ENCODE data around the gene HOXB3. TPM values are rescaled to one million over a fixed set of nuclear protein-coding genes. Genes with fewer than 3 reads are reported as not detected.

Gene HOXB3
- total and polyA plus RNA-seq, 2 of the 13 experiments (the other 11 are each of a cell fraction or from before 2014, with no cell fraction given), result not detected

- in situ Hi-C loops (cut with HindIII; ENCODE audit: extremely low pct_ligation_motif_present, low pct_unique_long_range_greater_than_20kb) (no loop called here), intact Hi-C loops (cut with micrococcal nuclease; ENCODE audit: unreplicated experiment) (no loop called here)
- H3K27ac ChIP-seq (ENCODE audit: extremely low read length, insufficient read depth, low read length), result no peak overlapping the region
- peaks cover 23 to 98% of the 10 kb centered on the region in 2 experiments for H3K27me3 ChIP-seq (ENCODE audit: control insufficient read depth in 1 of 2, insufficient read depth in 2 of 2, low read length in 2 of 2)
- H4K20me1 ChIP-seq (ENCODE audit: insufficient read depth, low read length), result 0 out of 2 replicates have a peak, but pooled peaks cover 4% of the 10 kb centered on the region
- 2% methylated on average over 6 of the region's 6 CpGs for WGBS (ENCODE audit: low lambda C conversion rate)
- no peak for ATAC-seq
- no peak overlapping the region for H2AFZ ChIP-seq (ENCODE audit: low read length)
- H3K4me3 ChIP-seq (replicated peaks in 1 of 3; ENCODE audit: insufficient read depth in 1 of 3, low read depth in 2 of 3, low read length in 3 of 3), result no peak overlapping the region
- ChIA-PET CTCF (ENCODE audit: low intra/inter-chr PET ratio, low total read pairs) (no interaction called here), POLR2A (no interaction called here)
- no peak overlapping the region for H3K4me2 ChIP-seq (ENCODE audit: low read depth, low read length)
- no peaks in the 10 kb centered on the region for H3K36me3 ChIP-seq (replicated peaks in 1 of 2; ENCODE audit: control insufficient read depth in 1 of 2, insufficient read depth in 2 of 2, low read length in 2 of 2)
- DNase-seq (ENCODE audit: low spot score), result no peak
- no peaks in the 10 kb centered on the region for H3K79me2 ChIP-seq (ENCODE audit: insufficient read depth, low read length)
- H3K9ac ChIP-seq (ENCODE audit: insufficient read depth, low read depth, low read length), result no peak overlapping the region
- TF ChIP-seq FOXK2 (IDR thresholded peaks at IDR 0.05), result no peak
- no TSS peak for BruUV-seq (replicated peaks)
- no peaks in the 10 kb centered on the region for H3K9me3 ChIP-seq (ENCODE audit: low read length)
- no peaks in the 10 kb centered on the region for H3K4me1 ChIP-seq (ENCODE audit: insufficient read depth, low read length)
- no peak for FAIRE-seq
Observed at GRCh38 chr17:48569674-48570324, 20.2 kb downstream of the HOXB3 start.

GRCh38 chr17:48569240-48569582 is 20.8 kb downstream of the HOXB3 start:
- H3K4me1 ChIP-seq (ENCODE audit: insufficient read depth, low read length), result no peaks in the 10 kb centered on the region
- CTCF ChIA-PET (ENCODE audit: low intra/inter-chr PET ratio, low total read pairs), result no interaction called here
- no peak overlapping the region for H3K27ac ChIP-seq (ENCODE audit: extremely low read length, insufficient read depth, low read length)

More at GRCh38 chr17:48569240-48569582, 20.8 kb downstream of the HOXB3 start:
- Histone ChIP-seq H2AFZ (ENCODE audit: low read length) (no peak overlapping the region), H4K20me1 (ENCODE audit: insufficient read depth, low read length) (0 out of 2 replicates have a peak, but pooled peaks cover 4% of the 10 kb centered on the region), H3K79me2 (ENCODE audit: insufficient read depth, low read length) (no peaks in the 10 kb centered on the region), H3K4me2 (ENCODE audit: low read depth, low read length) (no peak overlapping the region), H3K4me3 (replicated peaks in 1 of 3; ENCODE audit: insufficient read depth in 1 of 3, low read depth in 2 of 3, low read length in 3 of 3) (no peak overlapping the region), H3K27me3 (ENCODE audit: control insufficient read depth in 1 of 2, insufficient read depth in 2 of 2, low read length in 2 of 2) (peaks cover 23 to 97% of the 10 kb centered on the region in 2 experiments), H3K9ac (ENCODE audit: insufficient read depth, low read depth, low read length) (no peak overlapping the region), H3K9me3 (ENCODE audit: low read length) (no peaks in the 10 kb centered on the region), H3K36me3 (replicated peaks in 1 of 2; ENCODE audit: control insufficient read depth in 1 of 2, insufficient read depth in 2 of 2, low read length in 2 of 2) (no peaks in the 10 kb centered on the region)
- TF ChIP-seq RAD51 (IDR thresholded peaks at IDR 0.05; ENCODE audit: borderline replicate concordance), result peak; percentile 1; the same call in 1 of the 2 replicates
- no peak for TF ChIP-seq ZNF790 (CRISPR knock-in tag; IDR thresholded peaks at IDR 0.05; ENCODE audit: borderline replicate concordance)
- POLR2A ChIA-PET, result no interaction called here
- FAIRE-seq (no peak), DNase-seq (ENCODE audit: low spot score) (no peak), ATAC-seq (no peak)
- intact Hi-C loops (cut with micrococcal nuclease; ENCODE audit: unreplicated experiment) (no loop called here), in situ Hi-C loops (cut with HindIII; ENCODE audit: extremely low pct_ligation_motif_present, low pct_unique_long_range_greater_than_20kb) (no loop called here)
- 2% methylated on average over 3 of the region's 3 CpGs for WGBS (ENCODE audit: low lambda C conversion rate)
- no TSS peak for BruUV-seq (replicated peaks)
